Mesendoderm (in vitro differentiated cells): ENCODE measurements around the gene IGFBP4.

Experiments
- DNase-seq: peaks from one replicate; pipeline ENCODE4 v3.0.0; 2013
- H2AK5ac ChIP-seq: 2 replicates; pipeline ENCODE4 v1.6.1; 2013; ENCODE audit warnings: low read length, inconsistent platforms
- H2BK120ac ChIP-seq: 2 replicates; pipeline ENCODE4 v1.6.1; 2013; ENCODE audit warnings: low read depth, mild to moderate bottlenecking, low read length, moderate library complexity, mixed read lengths
- H2BK15ac ChIP-seq: replicated peaks from 2 replicates; pipeline ENCODE4 v1.6.1; 2013; ENCODE audit warnings: low read depth, mild to moderate bottlenecking, moderate library complexity
- H2BK5ac ChIP-seq: 2 replicates; pipeline ENCODE4 v1.6.1; 2013; ENCODE audit warnings: low read length, inconsistent platforms
- H3K18ac ChIP-seq: 2 replicates; pipeline ENCODE4 v1.6.1; 2013; ENCODE audit warnings: mild to moderate bottlenecking, low read length, mixed read lengths
- H3K23ac ChIP-seq: one replicate; pipeline ENCODE4 v1.6.1; 2013; ENCODE audit warnings: low read length
- H3K27ac ChIP-seq: 2 replicates; pipeline ENCODE4 v1.5.1; 2013; ENCODE audit warnings: low read depth, mild to moderate bottlenecking, inconsistent platforms, low read length, moderate library complexity
- H3K27me3 ChIP-seq: 2 replicates; pipeline ENCODE4 v1.6.1; 2013; ENCODE audit warnings: low read length, control low read depth, mild to moderate bottlenecking, inconsistent platforms; ENCODE audit not compliant: insufficient read depth, poor library complexity
- H3K36me3 ChIP-seq: 2 replicates; pipeline ENCODE4 v1.6.1; 2013; ENCODE audit warnings: low read length, inconsistent platforms; ENCODE audit not compliant: control insufficient read depth, insufficient read depth
- H3K4ac ChIP-seq: one replicate; pipeline ENCODE4 v1.6.1; 2013; ENCODE audit warnings: low read depth, mild to moderate bottlenecking, low read length, moderate library complexity
- H3K4me1 ChIP-seq: 2 replicates; pipeline ENCODE4 v1.6.1; 2013; ENCODE audit warnings: low read depth, low read length, inconsistent platforms; ENCODE audit not compliant: control insufficient read depth
- H3K4me2 ChIP-seq: 2 replicates; pipeline ENCODE4 v1.6.1; 2013; ENCODE audit warnings: low read length
- H3K4me3 ChIP-seq: 2 replicates; pipeline ENCODE4 v1.5.1; 2013; ENCODE audit warnings: mild to moderate bottlenecking, low read length
- H3K56ac ChIP-seq: one replicate; pipeline ENCODE4 v1.6.1; 2013; ENCODE audit warnings: low read length
- H3K79me1 ChIP-seq: 2 replicates; pipeline ENCODE4 v1.6.1; 2013; ENCODE audit warnings: low read length, inconsistent platforms
- H3K79me2 ChIP-seq: 2 replicates; pipeline ENCODE4 v1.6.1; 2013; ENCODE audit warnings: mild to moderate bottlenecking, low read length; ENCODE audit not compliant: control insufficient read depth, insufficient read depth
- H3K9ac ChIP-seq: 2 replicates; pipeline ENCODE4 v1.6.1; 2013; ENCODE audit warnings: low read length, inconsistent platforms
- H4K5ac ChIP-seq: one replicate; pipeline ENCODE4 v1.6.1; 2013; ENCODE audit warnings: low read length
- H4K8ac ChIP-seq: one replicate; pipeline ENCODE4 v1.6.1; 2013; ENCODE audit warnings: low read depth, mild to moderate bottlenecking, control low read depth, low read length, moderate library complexity
- WGBS: extraction: QIAGEN DNeasy Blood & Tissue Kit; methylation state at CpG from one replicate; pipeline ENCODE4 v1.1.7; 2013; ENCODE audit warnings: low lambda C conversion rate, missing lambda C conversion rate; ENCODE audit not compliant: insufficient coverage; ENCODE audit errors: extremely low coverage; 5-methylcytosine and 5-hydroxymethylcytosine counted together

Gene IGFBP4

GRCh38 chr17:40457964-40458791 lies 14.9 kb downstream of the IGFBP4 start:
- no peak overlapping the region for H2BK5ac ChIP-seq
- no peak overlapping the region for H3K4me2 ChIP-seq
- WGBS = no CpG with 5 or more reads among the region's 16 CpGs
- no peaks in the 10 kb centered on the region for H3K27me3 ChIP-seq
- no peak overlapping the region for H3K9ac ChIP-seq
- no peak for DNase-seq
- H3K18ac ChIP-seq = no peak overlapping the region
- no peak overlapping the region for H4K5ac ChIP-seq
- no peak overlapping the region for H2BK120ac ChIP-seq
- no peak overlapping the region for H2BK15ac ChIP-seq
- no peak overlapping the region for H3K27ac ChIP-seq
- peak overlapping the region; percentile 37 for H3K56ac ChIP-seq
- H3K36me3 ChIP-seq = peaks cover 15% of the 10 kb centered on the region
- H3K79me1 ChIP-seq = no peaks in the 10 kb centered on the region
- H3K4me3 ChIP-seq = no peak overlapping the region
- no peak overlapping the region for H3K4ac ChIP-seq
- no peak overlapping the region for H2AK5ac ChIP-seq
- peaks cover 2% of the 10 kb centered on the region for H3K4me1 ChIP-seq
- H3K79me2 ChIP-seq = no peaks in the 10 kb centered on the region
- no peak overlapping the region for H3K23ac ChIP-seq
- no peak overlapping the region for H4K8ac ChIP-seq

DNA sequence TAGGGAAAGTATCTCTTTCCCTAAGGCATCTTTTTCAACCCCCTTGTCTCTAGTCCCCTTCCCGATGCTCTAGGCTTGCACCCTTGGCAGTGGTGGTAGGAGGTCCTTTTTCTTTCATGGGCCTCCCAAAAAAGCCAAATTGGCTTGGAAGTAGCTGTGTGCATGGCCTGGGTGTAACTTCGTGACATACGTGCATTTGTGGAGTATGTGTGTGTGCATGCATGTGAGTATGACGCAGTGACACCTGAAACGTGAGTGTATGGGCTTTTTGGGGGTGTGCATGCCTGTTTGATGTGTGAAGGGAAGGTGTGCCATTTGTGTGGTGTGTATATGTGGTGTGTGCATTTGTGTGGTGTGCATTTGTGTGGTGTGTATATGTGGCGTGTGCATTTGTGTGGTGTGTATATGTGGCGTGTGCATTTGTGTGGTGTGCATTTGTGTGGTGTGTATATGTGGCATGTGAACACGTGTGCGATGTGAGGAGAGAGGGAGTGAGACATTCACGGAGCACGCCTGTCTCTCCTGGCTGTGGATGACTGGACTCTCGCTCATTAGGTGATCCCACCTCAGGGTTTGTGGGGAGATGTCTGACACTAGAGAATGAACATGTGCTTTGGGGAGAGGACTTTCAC lies 15.7 kb downstream of the IGFBP4 start:
- Histone ChIP-seq H3K23ac (no peak overlapping the region), H4K8ac (no peak overlapping the region), H3K36me3 (peaks cover 13% of the 10 kb centered on the region), H3K56ac (no peak overlapping the region), H2BK5ac (no peak overlapping the region), H3K79me1 (no peaks in the 10 kb centered on the region), H3K27me3 (no peaks in the 10 kb centered on the region), H3K27ac (no peak overlapping the region), H3K9ac (no peak overlapping the region), H2BK15ac (no peak overlapping the region), H3K4ac (no peak overlapping the region), H3K4me3 (no peak overlapping the region), H3K4me2 (no peak overlapping the region), H2BK120ac (no peak overlapping the region), H2AK5ac (no peak overlapping the region), H3K79me2 (no peaks in the 10 kb centered on the region), H3K18ac (no peak overlapping the region), H4K5ac (no peak overlapping the region), H3K4me1 (peaks cover 2% of the 10 kb centered on the region)
- WGBS = no CpG with 5 or more reads among the region's 12 CpGs
- DNase-seq = no peak

- H2BK15ac ChIP-seq = no peak overlapping the region
- no peak for DNase-seq
- no peak overlapping the region for H3K18ac ChIP-seq
- H3K9ac ChIP-seq = no peak overlapping the region
- H2AK5ac ChIP-seq = no peak overlapping the region
- H3K4me1 ChIP-seq = peaks cover 2% of the 10 kb centered on the region
- no peak overlapping the region for H4K8ac ChIP-seq
- H3K56ac ChIP-seq = no peak overlapping the region
- H3K4ac ChIP-seq = no peak overlapping the region
- H3K27me3 ChIP-seq = no peaks in the 10 kb centered on the region
- H3K4me3 ChIP-seq = no peak overlapping the region
- no CpG with 5 or more reads among the region's 8 CpGs for WGBS
- H3K36me3 ChIP-seq = peaks cover 8% of the 10 kb centered on the region
- H2BK120ac ChIP-seq = no peak overlapping the region
- H3K27ac ChIP-seq = no peak overlapping the region
- H2BK5ac ChIP-seq = no peak overlapping the region
- no peaks in the 10 kb centered on the region for H3K79me2 ChIP-seq
- H3K79me1 ChIP-seq = no peaks in the 10 kb centered on the region
- no peak overlapping the region for H4K5ac ChIP-seq
- H3K4me2 ChIP-seq = no peak overlapping the region
- no peak overlapping the region for H3K23ac ChIP-seq
Observed at GRCh38 chr17:40459636-40460603, 16.7 kb downstream of the IGFBP4 start.

DNA sequence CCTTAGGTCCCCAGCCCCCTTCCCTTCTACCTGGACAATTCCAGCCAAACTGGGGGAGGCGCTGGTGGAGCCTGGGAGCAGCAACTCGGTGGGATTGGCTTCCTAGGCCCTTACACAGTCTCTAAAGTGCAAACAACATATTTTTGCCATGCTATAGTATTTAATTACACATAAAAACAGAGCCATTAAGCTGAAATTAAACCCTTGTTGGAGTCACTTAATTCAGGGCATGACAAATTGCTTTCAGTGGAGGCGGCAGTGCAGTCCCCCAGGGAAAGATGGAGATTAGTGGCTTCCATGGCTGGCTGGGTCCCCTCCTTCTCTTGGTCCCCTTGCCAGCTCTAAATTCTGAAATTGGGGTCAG lies 17.3 kb downstream of the IGFBP4 start:
- Histone ChIP-seq H3K23ac (no peak overlapping the region), H2BK120ac (no peak overlapping the region), H3K36me3 (peaks cover 8% of the 10 kb centered on the region), H3K9ac (no peak overlapping the region), H4K8ac (no peak overlapping the region), H3K18ac (no peak overlapping the region), H3K79me2 (no peaks in the 10 kb centered on the region), H3K27me3 (no peaks in the 10 kb centered on the region), H4K5ac (no peak overlapping the region), H3K27ac (no peak overlapping the region), H3K4me2 (no peak overlapping the region), H3K56ac (no peak overlapping the region), H2AK5ac (no peak overlapping the region), H2BK15ac (no peak overlapping the region), H3K4me1 (peaks cover 2% of the 10 kb centered on the region), H2BK5ac (no peak overlapping the region), H3K79me1 (no peaks in the 10 kb centered on the region), H3K4me3 (no peak overlapping the region), H3K4ac (no peak overlapping the region)
- no peak for DNase-seq
- WGBS = no CpG with 5 or more reads among the region's 3 CpGs

DNA sequence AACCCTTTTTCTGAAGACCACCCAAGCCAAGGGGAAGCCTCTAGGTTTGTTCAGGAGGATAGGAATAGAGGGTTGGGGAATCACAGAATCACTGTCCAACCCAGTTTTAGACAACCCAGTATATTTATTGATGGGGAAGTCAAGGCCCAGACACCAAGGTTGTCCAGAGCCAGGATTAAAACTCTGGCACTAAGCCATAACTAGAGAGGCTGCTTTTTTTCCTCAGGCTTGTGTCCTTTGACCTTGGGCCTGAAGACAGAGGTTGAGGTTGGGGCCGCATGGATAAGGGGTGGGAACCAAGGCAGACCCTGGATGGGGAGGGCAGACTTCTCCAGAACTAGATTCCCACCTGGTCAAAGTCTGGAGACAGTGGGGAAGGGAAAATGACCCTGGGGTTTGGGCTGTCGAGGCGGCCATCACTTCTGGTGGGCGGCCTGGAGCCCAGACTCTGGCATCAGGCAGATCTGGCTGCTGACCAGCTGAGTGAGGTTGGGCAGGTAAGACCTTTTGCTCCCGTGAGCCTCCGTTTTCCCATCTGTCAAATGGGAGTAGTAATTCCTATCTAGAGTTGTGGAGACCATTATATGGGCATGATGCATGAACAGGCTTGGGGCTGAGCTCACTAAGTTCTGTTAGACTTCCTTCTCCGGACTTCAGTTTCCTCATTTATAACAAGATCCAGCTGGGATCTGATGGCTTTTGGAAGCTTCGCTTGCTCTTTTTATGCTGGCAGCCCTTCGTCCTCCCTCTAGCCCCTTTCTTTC lies 17.9 kb downstream of the IGFBP4 start:
- no peak overlapping the region for H2BK120ac ChIP-seq
- H3K4me1 ChIP-seq = peaks cover 2% of the 10 kb centered on the region
- H4K8ac ChIP-seq = no peak overlapping the region
- no peaks in the 10 kb centered on the region for H3K79me1 ChIP-seq
- H3K79me2 ChIP-seq = no peaks in the 10 kb centered on the region
- H3K27me3 ChIP-seq = no peaks in the 10 kb centered on the region
- no peak overlapping the region for H2BK15ac ChIP-seq
- no peak overlapping the region for H4K5ac ChIP-seq
- H3K23ac ChIP-seq = no peak overlapping the region
- H3K4me2 ChIP-seq = no peak overlapping the region
- H3K36me3 ChIP-seq = peaks cover 8% of the 10 kb centered on the region
- no peak overlapping the region for H3K27ac ChIP-seq
- no peak overlapping the region for H3K56ac ChIP-seq
- no peak overlapping the region for H2BK5ac ChIP-seq
- no peak overlapping the region for H3K9ac ChIP-seq
- H3K4me3 ChIP-seq = no peak overlapping the region
- H3K18ac ChIP-seq = no peak overlapping the region
- no peak for DNase-seq
- WGBS = no CpG with 5 or more reads among the region's 9 CpGs
- H2AK5ac ChIP-seq = no peak overlapping the region
- no peak overlapping the region for H3K4ac ChIP-seq
